ENCODE results near the gene RTN4. TPM values are rescaled to one million over a fixed set of nuclear protein-coding genes. Genes with fewer than 3 reads are reported as not detected.
A peak's percentile ranks its signal among the peaks of the same experiment; 100 is the strongest.

RTN4 gene
- total RNA-seq, 1 experiment from 2014 or later, result 513 TPM

DNA sequence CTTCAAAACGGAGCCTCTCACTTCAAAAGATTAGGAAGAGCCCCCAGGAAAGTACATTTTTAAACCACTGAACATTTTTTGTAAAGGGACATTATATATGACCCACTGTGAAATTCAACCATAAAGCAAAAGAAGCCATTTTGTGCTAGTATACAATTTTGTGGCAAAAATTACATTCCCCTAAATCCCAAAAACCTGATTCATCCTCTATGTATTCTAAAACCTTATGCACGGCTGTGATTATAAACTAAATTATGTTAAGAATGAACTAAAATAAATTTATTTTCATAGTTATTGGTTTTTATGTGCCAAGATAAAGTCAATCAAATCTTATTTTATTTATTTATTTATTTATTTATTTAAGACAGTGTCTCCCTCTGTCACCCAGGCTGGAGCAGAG, 48.5 kb downstream of the RTN4 start:
- DNase-seq (ENCODE audit: low read depth, low spot score) (no peak), ATAC-seq (no peak)
- Histone ChIP-seq H3K27me3 (ENCODE audit: control insufficient read depth, insufficient read depth, low read length) (no peaks in the 10 kb centered on the region), H3K9me3 (ENCODE audit: control insufficient read depth, insufficient read depth, low read depth, low read length) (no peaks in the 10 kb centered on the region), H3K4me1 (ENCODE audit: control insufficient read depth, insufficient read depth, low read length) (peaks cover 96% of the 10 kb centered on the region), H3K36me3 (ENCODE audit: control insufficient read depth, insufficient read depth, low read length) (no peaks in the 10 kb centered on the region; the same call in 1 of the 2 replicates), H3K27ac (ENCODE audit: low read length) (peak overlapping the region; percentile 72), H3K4me3 (ENCODE audit: low read depth in 2 of 2, low read length in 2 of 2) (no peak overlapping the region)
- in situ Hi-C loops (cut with HindIII; ENCODE audit: low pct_unique_long_range_greater_than_20kb, low sequenced_read_pairs) (no loop called here), intact Hi-C loops (cut with micrococcal nuclease; ENCODE audit: unreplicated experiment) (no loop called here)
- ChIA-PET POLR2A (interaction anchor here (1.2 kb wide), 1 partner anchor 46 kb away, joined by 3 read pairs; no protein-coding TSS in a partner anchor), CTCF (interaction anchor here (0.7 kb wide), 1 partner anchor 45 kb away, joined by 3 read pairs; no protein-coding TSS in a partner anchor)
- no peak for TF ChIP-seq TCF7L2 (IDR thresholded peaks at IDR 0.05; ENCODE audit: low read depth, low read length)
- TF ChIP-seq REST (IDR thresholded peaks at IDR 0.05; ENCODE audit: insufficient read depth in 1 of 2, low read depth in 2 of 2, low read length in 1 of 2), result no peak
- TF ChIP-seq POLR2AphosphoS5 (IDR thresholded peaks at IDR 0.05; ENCODE audit: low read depth, low read length), result no peak
- TF ChIP-seq CTCF (IDR thresholded peaks at IDR 0.05), result no peak
- no peak for TF ChIP-seq SIN3A (IDR thresholded peaks at IDR 0.05; ENCODE audit: borderline replicate concordance, insufficient read depth, low read depth, low read length)
- BruUV-seq (replicated peaks), result no TSS peak

DNA sequence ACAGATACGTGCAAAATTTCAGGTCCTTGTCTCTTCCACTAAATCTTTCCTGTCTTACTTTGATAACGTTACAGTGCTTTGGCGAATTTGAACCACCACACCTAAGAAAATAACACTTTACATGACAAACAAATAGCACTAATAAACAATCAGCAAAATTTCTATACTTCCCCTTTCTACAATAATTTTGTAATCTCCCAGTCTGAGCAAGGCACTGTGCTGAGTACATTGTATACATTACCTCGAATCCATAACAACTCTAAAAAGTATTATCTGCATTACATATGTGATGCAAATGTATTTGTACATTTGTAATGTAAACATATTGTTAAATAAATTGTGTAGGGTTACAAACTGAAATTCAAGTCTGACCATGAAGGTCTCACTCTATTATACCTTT, 49.9 kb downstream of the RTN4 start:
- BruUV-seq (replicated peaks), result no TSS peak
- POLR2A ChIA-PET, result no interaction called here
- H3K36me3 ChIP-seq (ENCODE audit: control insufficient read depth, insufficient read depth, low read length), result no peaks in the 10 kb centered on the region; the same call in 1 of the 2 replicates
- no peaks in the 10 kb centered on the region for H3K9me3 ChIP-seq (ENCODE audit: control insufficient read depth, insufficient read depth, low read depth, low read length)
- peaks cover 94% of the 10 kb centered on the region for H3K4me1 ChIP-seq (ENCODE audit: control insufficient read depth, insufficient read depth, low read length)
- ATAC-seq (no peak), DNase-seq (ENCODE audit: low read depth, low spot score) (no peak)
- H3K27ac ChIP-seq (ENCODE audit: low read length), result peak overlapping the region; percentile 75
- intact Hi-C loops (cut with micrococcal nuclease; ENCODE audit: unreplicated experiment), result no loop called here
- no peak overlapping the region for H3K4me3 ChIP-seq (ENCODE audit: low read depth in 2 of 2, low read length in 2 of 2)
- CTCF ChIA-PET, result no interaction called here
- TF ChIP-seq CTCF (IDR thresholded peaks at IDR 0.05) (no peak), SIN3A (IDR thresholded peaks at IDR 0.05; ENCODE audit: borderline replicate concordance, insufficient read depth, low read depth, low read length) (no peak), REST (IDR thresholded peaks at IDR 0.05; ENCODE audit: insufficient read depth in 1 of 2, low read depth in 2 of 2, low read length in 1 of 2) (no peak), POLR2AphosphoS5 (IDR thresholded peaks at IDR 0.05; ENCODE audit: low read depth, low read length) (no peak), TCF7L2 (IDR thresholded peaks at IDR 0.05; ENCODE audit: low read depth, low read length) (no peak)
- H3K27me3 ChIP-seq (ENCODE audit: control insufficient read depth, insufficient read depth, low read length), result no peaks in the 10 kb centered on the region
- in situ Hi-C loops (cut with HindIII; ENCODE audit: low pct_unique_long_range_greater_than_20kb, low sequenced_read_pairs), result no loop called here

Data from Panc1 (cell line).